Hepatocyte (in vitro differentiated cells): ENCODE data around the gene TAX1BP1. TPM values are rescaled to one million over a fixed set of nuclear protein-coding genes. Genes with fewer than 3 reads are reported as not detected.

Experiments used
- DNase-seq: peaks from one replicate; pipeline ENCODE4 v3.0.0-alpha.2; 2016; ENCODE audit warnings: low spot score
- H2AFZ ChIP-seq: fragments of 200-600 bp; sonication (generic); 2 replicates; pipeline ENCODE4 v1.6.0; 2016; ENCODE audit warnings: antibody characterized with exemption, mild to moderate bottlenecking
- H3K27ac ChIP-seq: fragments of 200-600 bp; sonication (generic); 2 replicates; pipeline ENCODE4 v1.5.1; 2016; ENCODE audit warnings: mild to moderate bottlenecking
- H3K27me3 ChIP-seq: fragments of 200-600 bp; sonication (generic); 2 replicates; pipeline ENCODE4 v1.6.1; 2016
- H3K36me3 ChIP-seq: fragments of 200-600 bp; sonication (generic); replicated peaks from 2 replicates; pipeline ENCODE4 v1.5.1; 2016; ENCODE audit warnings: low read depth; ENCODE audit not compliant: insufficient read depth
- H3K4me1 ChIP-seq: fragments of 200-600 bp; sonication (generic); 2 replicates; pipeline ENCODE4 v1.5.1; 2016; ENCODE audit warnings: mild to moderate bottlenecking, moderate library complexity; ENCODE audit not compliant: insufficient read depth
- H3K4me2 ChIP-seq: fragments of 200-600 bp; sonication (generic); 2 replicates; pipeline ENCODE4 v1.6.0; 2016
- H3K4me3 ChIP-seq: fragments of 200-600 bp; sonication (generic); 2 replicates; pipeline ENCODE4 v1.5.1; 2016; ENCODE audit warnings: mild to moderate bottlenecking
- H3K79me2 ChIP-seq: fragments of 200-600 bp; sonication (generic); 2 replicates; pipeline ENCODE4 v1.6.0; 2017; ENCODE audit warnings: mild to moderate bottlenecking
- H3K9me2 ChIP-seq: fragments of 200-600 bp; sonication (generic); replicated peaks from 2 replicates; pipeline ENCODE4 v1.6.0; 2017; ENCODE audit warnings: mild to moderate bottlenecking; ENCODE audit not compliant: insufficient read depth
- H3K9me3 ChIP-seq: fragments of 200-600 bp; sonication (generic); 2 replicates; pipeline ENCODE4 v1.5.1; 2016; ENCODE audit warnings: low read depth, mild to moderate bottlenecking
- H4K20me1 ChIP-seq: fragments of 200-600 bp; sonication (generic); 2 replicates; pipeline ENCODE4 v1.6.0; 2016; ENCODE audit warnings: mild to moderate bottlenecking; ENCODE audit not compliant: insufficient read depth, poor library complexity, severe bottlenecking
- EZH2 ChIP-seq: fragments of 200-600 bp; sonication (generic); IDR thresholded peaks from 2 replicates; pipeline ENCODE4 v1.6.1; 2016; ENCODE audit warnings: antibody characterized with exemption, mild to moderate bottlenecking, borderline replicate concordance
- EZH2phosphoT487 ChIP-seq: fragments of 200-600 bp; sonication (generic); IDR thresholded peaks from one replicate; pipeline ENCODE4 v1.6.1; 2018; ENCODE audit warnings: antibody characterized with exemption, mild to moderate bottlenecking, low read depth, moderate library complexity; ENCODE audit not compliant: unreplicated experiment, severe bottlenecking
- WGBS: methylation state at CpG from one replicate; pipeline ENCODE4 v1.1.6; 2016; ENCODE audit warnings: low lambda C conversion rate; ENCODE audit errors: missing lambda C conversion rate; 5-methylcytosine and 5-hydroxymethylcytosine counted together
- polyA plus RNA-seq: library from polyadenylated mRNA; unstranded; fragments of >200 nt; fragmentation: Nextera tagmentation; extraction: Ambion mirVana; gene quantifications from 2 replicates; pipeline ENCODE4 v1.2.1, GENCODE V29; 2016
- total RNA-seq: library from RNA; depleted of rRNA; stranded (reverse); fragments of >200 nt; gene quantifications from 2 replicates; pipeline ENCODE4 v1.2.3, GENCODE V29; 2014
- TF ChIP-seq, protein P1 (sequence below): fragments of 200-600 bp; sonication (generic); IDR thresholded peaks from 2 replicates; pipeline ENCODE4 v1.5.1; 2016; ENCODE audit warnings: antibody characterized with exemption, mild to moderate bottlenecking; ENCODE audit not compliant: poor library complexity

Gene TAX1BP1
- total and polyA plus RNA-seq, 2 experiments from 2014 or later = 104 to 110 TPM

DNA sequence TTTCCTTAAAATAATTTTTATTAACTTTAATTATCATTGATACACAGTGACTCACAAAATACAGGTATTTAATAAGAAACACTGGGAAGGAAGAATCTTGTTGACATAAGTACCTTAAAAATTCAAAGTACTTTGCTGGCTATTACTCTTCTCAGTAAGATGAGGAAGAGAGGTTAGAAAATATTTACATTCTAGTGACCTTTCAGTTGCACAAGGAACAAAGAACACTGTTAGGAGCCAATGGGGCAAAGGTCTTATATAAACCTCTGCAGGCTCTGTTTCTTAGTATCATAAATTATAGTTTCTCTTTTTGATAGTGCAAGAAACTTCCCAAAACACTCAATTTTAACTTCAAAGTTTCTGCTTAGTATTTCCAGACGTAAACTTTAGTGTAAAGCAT, 4.8 kb upstream of the TAX1BP1 start:
- Histone ChIP-seq H2AFZ (no peak overlapping the region), H3K27me3 (no peaks in the 10 kb centered on the region), H3K9me3 (no peaks in the 10 kb centered on the region), H3K9me2 (no peaks in the 10 kb centered on the region), H3K4me1 (peaks cover 18% of the 10 kb centered on the region), H3K4me2 (no peak overlapping the region), H3K27ac (no peak overlapping the region), H3K79me2 (no peaks in the 10 kb centered on the region), H3K4me3 (no peak overlapping the region), H4K20me1 (no peaks in the 10 kb centered on the region), H3K36me3 (no peaks in the 10 kb centered on the region)
- DNase-seq = no peak
- WGBS = 64% methylated on average over 1 of the region's 1 CpG
- TF ChIP-seq, protein P1, sequence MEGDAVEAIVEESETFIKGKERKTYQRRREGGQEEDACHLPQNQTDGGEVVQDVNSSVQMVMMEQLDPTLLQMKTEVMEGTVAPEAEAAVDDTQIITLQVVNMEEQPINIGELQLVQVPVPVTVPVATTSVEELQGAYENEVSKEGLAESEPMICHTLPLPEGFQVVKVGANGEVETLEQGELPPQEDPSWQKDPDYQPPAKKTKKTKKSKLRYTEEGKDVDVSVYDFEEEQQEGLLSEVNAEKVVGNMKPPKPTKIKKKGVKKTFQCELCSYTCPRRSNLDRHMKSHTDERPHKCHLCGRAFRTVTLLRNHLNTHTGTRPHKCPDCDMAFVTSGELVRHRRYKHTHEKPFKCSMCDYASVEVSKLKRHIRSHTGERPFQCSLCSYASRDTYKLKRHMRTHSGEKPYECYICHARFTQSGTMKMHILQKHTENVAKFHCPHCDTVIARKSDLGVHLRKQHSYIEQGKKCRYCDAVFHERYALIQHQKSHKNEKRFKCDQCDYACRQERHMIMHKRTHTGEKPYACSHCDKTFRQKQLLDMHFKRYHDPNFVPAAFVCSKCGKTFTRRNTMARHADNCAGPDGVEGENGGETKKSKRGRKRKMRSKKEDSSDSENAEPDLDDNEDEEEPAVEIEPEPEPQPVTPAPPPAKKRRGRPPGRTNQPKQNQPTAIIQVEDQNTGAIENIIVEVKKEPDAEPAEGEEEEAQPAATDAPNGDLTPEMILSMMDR = no peak
- no peak for TF ChIP-seq EZH2phosphoT487
- TF ChIP-seq EZH2 = no peak

DNA sequence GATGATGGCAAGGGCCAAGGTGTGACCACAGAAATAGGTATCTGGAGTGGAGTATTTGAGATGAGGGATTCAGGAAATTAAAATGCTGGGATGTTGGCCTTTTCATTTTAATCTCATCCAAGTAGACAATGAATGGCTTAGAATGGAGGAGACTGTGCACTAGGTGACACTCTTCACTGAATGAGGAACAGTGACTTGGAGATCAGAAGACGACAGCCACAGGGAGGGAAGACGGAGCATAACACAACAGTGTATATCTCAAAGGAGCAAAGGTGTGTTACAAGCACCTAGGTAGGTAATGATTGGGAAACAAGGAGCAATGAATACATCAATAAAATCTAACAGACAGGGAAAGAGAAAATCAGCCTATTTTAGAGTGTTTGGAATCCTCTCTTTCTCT, 4.1 kb upstream of the TAX1BP1 start:
- H2AFZ ChIP-seq = no peak overlapping the region
- no peaks in the 10 kb centered on the region for H4K20me1 ChIP-seq
- H3K27me3 ChIP-seq = no peaks in the 10 kb centered on the region
- WGBS = 80% methylated on average over 2 of the region's 2 CpGs
- H3K36me3 ChIP-seq = no peaks in the 10 kb centered on the region
- no peak overlapping the region for H3K4me2 ChIP-seq
- H3K9me3 ChIP-seq = no peaks in the 10 kb centered on the region
- DNase-seq = no peak
- TF ChIP-seq, protein P1 = no peak
- no peak for TF ChIP-seq EZH2phosphoT487
- TF ChIP-seq EZH2 = no peak
- H3K4me3 ChIP-seq = no peak overlapping the region
- H3K27ac ChIP-seq = no peak overlapping the region
- H3K9me2 ChIP-seq = no peaks in the 10 kb centered on the region
- H3K4me1 ChIP-seq = peaks cover 18% of the 10 kb centered on the region
- no peaks in the 10 kb centered on the region for H3K79me2 ChIP-seq

DNA sequence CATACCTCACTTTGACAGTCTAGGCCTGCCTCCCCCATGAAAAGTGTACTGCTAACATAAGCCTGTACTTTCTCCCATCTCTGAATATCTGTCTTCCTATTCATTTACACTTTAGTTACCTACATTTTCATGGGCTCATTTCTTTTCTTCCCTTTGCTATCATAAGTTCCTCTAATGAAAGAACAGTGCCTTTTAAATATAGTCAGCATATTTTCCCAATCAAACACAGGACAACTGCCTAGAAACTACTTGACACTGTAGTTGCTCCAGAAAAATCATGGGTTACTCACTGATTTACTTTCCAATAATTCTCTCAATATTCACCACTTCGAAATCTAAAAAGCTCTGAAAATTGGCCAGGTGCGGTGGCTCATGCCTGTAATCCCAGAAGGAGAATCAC, 2.8 kb upstream of the TAX1BP1 start:
- Histone ChIP-seq H3K9me3 (no peaks in the 10 kb centered on the region), H3K9me2 (no peaks in the 10 kb centered on the region), H2AFZ (no peak overlapping the region), H3K4me3 (no peak overlapping the region), H3K27ac (peak overlapping the region; percentile 5), H4K20me1 (peaks cover 7% of the 10 kb centered on the region), H3K79me2 (peaks cover 11% of the 10 kb centered on the region), H3K4me1 (peaks cover 18% of the 10 kb centered on the region), H3K27me3 (no peaks in the 10 kb centered on the region), H3K4me2 (peak overlapping the region; percentile 19), H3K36me3 (no peaks in the 10 kb centered on the region)
- 80% methylated on average over 2 of the region's 2 CpGs for WGBS
- no peak for TF ChIP-seq EZH2
- TF ChIP-seq, protein P1 = no peak
- no peak for TF ChIP-seq EZH2phosphoT487
- no peak for DNase-seq

DNA sequence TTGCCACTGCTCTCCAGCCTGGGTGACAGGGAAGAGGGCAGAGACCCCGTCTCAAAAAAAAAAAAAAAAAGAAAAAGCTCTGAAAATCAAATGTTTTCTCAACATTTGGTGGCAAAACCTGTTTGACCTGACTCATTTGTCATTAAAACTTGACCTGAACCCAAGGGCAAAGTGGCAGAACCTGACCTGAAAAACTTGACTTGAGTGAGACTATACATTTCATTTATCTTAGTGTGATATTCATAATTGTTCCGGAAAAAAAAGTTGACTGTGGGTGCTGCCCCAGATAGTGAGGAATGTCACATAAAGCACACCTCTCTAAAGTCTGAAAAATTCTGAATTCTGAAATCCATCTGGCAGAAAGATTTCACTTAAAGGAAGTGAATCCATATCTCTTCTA, 2.3 kb upstream of the TAX1BP1 start:
- Histone ChIP-seq H3K27ac (peak overlapping the region; percentile 99), H3K9me2 (no peaks in the 10 kb centered on the region), H3K4me1 (peaks cover 21% of the 10 kb centered on the region), H3K27me3 (no peaks in the 10 kb centered on the region), H3K4me2 (peak overlapping the region; percentile 19), H3K79me2 (peaks cover 16% of the 10 kb centered on the region), H3K4me3 (no peak overlapping the region), H2AFZ (no peak overlapping the region), H3K9me3 (no peaks in the 10 kb centered on the region), H4K20me1 (peaks cover 9% of the 10 kb centered on the region), H3K36me3 (no peaks in the 10 kb centered on the region)
- DNase-seq = no peak
- WGBS = 65% methylated on average over 2 of the region's 2 CpGs
- no peak for TF ChIP-seq EZH2phosphoT487
- TF ChIP-seq, protein P1 = no peak
- TF ChIP-seq EZH2 = no peak
